HepG2 (cell line): ENCODE data around the gene MACROD2. TPM values are rescaled to one million over a fixed set of nuclear protein-coding genes. Genes with fewer than 3 reads are reported as not detected.

ENCODE experiments used
- ATAC-seq: fragments of 200-7000 bp; cut with Tn5 transposase; 3 replicates; pipeline ENCODE4 v1.9.1; 2020; ENCODE audit warnings: mild to moderate bottlenecking, moderate library complexity
- BruUV-seq: library from RNA; stranded (reverse); fragments of 400-500 nt; replicated peaks from 2 replicates; lab custom pipeline; 2021; lab: Mats Ljungman, UMichigan
- CTCF ChIA-PET: fragments of 300-600 bp; formaldehyde crosslinking; extraction: SDS; loops from one replicate; lab custom pipeline; 2021; ENCODE audit warnings: low total read pairs, inconsistent platforms, low intra/inter-chr PET ratio; lab: Yijun Ruan, JAX
- POLR2A ChIA-PET: fragments of 350-600 bp; sonication (Branson Sonifier 250); formaldehyde crosslinking; loops from one replicate; lab custom pipeline; 2020; ENCODE audit warnings: antibody characterized with exemption, inconsistent platforms; lab: Yijun Ruan, JAX
- DNase-seq: peaks from one replicate; pipeline ENCODE4 v3.0.0-alpha.2; 2015; ENCODE audit warnings: low spot score
- FAIRE-seq: peaks from 3 replicates; lab custom pipeline; 2011; peaks lifted over from hg19 to GRCh38; lab: Jason Lieb, UNC
- H2AFZ ChIP-seq: one replicate; pipeline ENCODE4 v1.6.1; 2011; ENCODE audit warnings: low read length, inconsistent platforms
- H3K27ac ChIP-seq: fragments of 300-600 bp; 3 replicates; pipeline ENCODE4 v1.8.0; 2011; ENCODE audit warnings: mixed run types, mild to moderate bottlenecking, mixed read lengths, low read length, inconsistent platforms; ENCODE audit not compliant: insufficient read depth; ENCODE audit errors: extremely low read length
- H3K27me3 ChIP-seq, 2 experiments: fragments of 200-600 bp in 1 of 2; 2 replicates in 1 of 2; 3 replicates in 1 of 2; pipeline versions ENCODE4 v1.6.0 to v1.8.0; 2011; ENCODE audit warnings: low read length in 2 of 2, mild to moderate bottlenecking in 2 of 2, moderate library complexity in 2 of 2, inconsistent platforms in 1 of 2; ENCODE audit not compliant: insufficient read depth in 2 of 2, control insufficient read depth in 1 of 2
- H3K36me3 ChIP-seq, 2 experiments: fragments of 200-600 bp in 1 of 2; replicated peaks in 1 of 2; 2 replicates in 1 of 2; 3 replicates in 1 of 2; pipeline versions ENCODE4 v1.5.1 to v1.8.0; 2011; ENCODE audit warnings: low read length in 2 of 2, inconsistent platforms in 1 of 2; ENCODE audit not compliant: insufficient read depth in 2 of 2, control insufficient read depth in 1 of 2
- H3K4me1 ChIP-seq: 2 replicates; pipeline ENCODE4 v1.5.1; 2012; ENCODE audit warnings: low read length, inconsistent platforms; ENCODE audit not compliant: insufficient read depth
- H3K4me2 ChIP-seq: 2 replicates; pipeline ENCODE4 v1.6.0; 2011; ENCODE audit warnings: low read depth, low read length, inconsistent platforms
- H3K4me3 ChIP-seq, 3 experiments: fragments of 200-600 bp in 1 of 3; sonication (generic), shearing (Covaris generic) in 1 of 3; replicated peaks in 1 of 3; 2 replicates each; pipeline ENCODE4 v1.5.1; 2011 to 2016; ENCODE audit warnings: low read length in 3 of 3, inconsistent platforms in 2 of 3, low read depth in 2 of 3, mild to moderate bottlenecking in 2 of 3, control low read depth in 1 of 3, mixed read lengths in 1 of 3; ENCODE audit not compliant: insufficient read depth in 1 of 3
- H3K79me2 ChIP-seq: one replicate; pipeline ENCODE4 v1.6.1; 2011; ENCODE audit warnings: low read length, inconsistent platforms; ENCODE audit not compliant: insufficient read depth
- H3K9ac ChIP-seq: 2 replicates; pipeline ENCODE4 v1.6.0; 2011; ENCODE audit warnings: mild to moderate bottlenecking, low read depth, low read length, inconsistent platforms; ENCODE audit not compliant: insufficient read depth
- H3K9me3 ChIP-seq: 2 replicates; pipeline ENCODE4 v1.5.1; 2012; ENCODE audit warnings: mild to moderate bottlenecking, low read length
- H4K20me1 ChIP-seq: 2 replicates; pipeline ENCODE4 v1.6.0; 2011; ENCODE audit warnings: inconsistent platforms, mild to moderate bottlenecking, low read length, moderate library complexity; ENCODE audit not compliant: insufficient read depth
- EP300 ChIP-seq, 3 experiments: sonication (generic) in 1 of 3; formaldehyde crosslinking in 1 of 3; IDR thresholded peaks; 2 replicates each; pipeline versions ENCODE4 v1.5.1 to v1.6.1; 2011 to 2020; ENCODE audit warnings: low read depth in 2 of 3, low read length in 2 of 3, borderline replicate concordance in 1 of 3, improper control_type of control experiment in 1 of 3, mild to moderate bottlenecking in 1 of 3, missing genetic modification reagents in 1 of 3, moderate library complexity in 1 of 3
- FOSL2 ChIP-seq: sonication (generic); formaldehyde crosslinking; IDR thresholded peaks from 2 replicates; pipeline ENCODE4 v1.4.0; 2020; ENCODE audit warnings: missing genetic modification reagents
- FUBP1 ChIP-seq: sonication (generic); formaldehyde crosslinking; IDR thresholded peaks from 2 replicates; pipeline ENCODE4 v1.5.1; 2020; ENCODE audit warnings: missing genetic modification reagents, mild to moderate bottlenecking, borderline replicate concordance
- ZFAT ChIP-seq: sonication (generic); formaldehyde crosslinking; conservative IDR thresholded peaks from 2 replicates; pipeline ENCODE4 v1.8.1; 2023; ENCODE audit warnings: missing genetic modification reagents, inconsistent platforms
- ZNF354B ChIP-seq: sonication (generic); formaldehyde crosslinking; IDR thresholded peaks from 2 replicates; pipeline ENCODE4 v1.8.0; 2022; ENCODE audit warnings: mild to moderate bottlenecking, missing genetic modification reagents
- ZNF382 ChIP-seq: sonication (generic); formaldehyde crosslinking; IDR thresholded peaks from 2 replicates; pipeline ENCODE4 v1.5.0; 2020; ENCODE audit warnings: missing genetic modification reagents, mild to moderate bottlenecking, borderline replicate concordance
- WGBS: methylation state at CpG from one replicate; pipeline ENCODE4 v1.1.6; 2017; ENCODE audit warnings: low lambda C conversion rate; 5-methylcytosine and 5-hydroxymethylcytosine counted together
- in situ Hi-C: cut with HindIII; loops from 2 replicates; pipeline ENCODE4 v1.10.0; 2017; ENCODE audit warnings: low pct_unique_long_range_greater_than_20kb; ENCODE audit not compliant: extremely low pct_ligation_motif_present
- intact Hi-C: fragments of 100-400 bp; cut with micrococcal nuclease; formaldehyde crosslinking; loops from one replicate; pipeline ENCODE4 v1.10.0; 2022; ENCODE audit not compliant: unreplicated experiment
- polyA plus RNA-seq, 8 experiments: library from polyadenylated mRNA; depleted of rRNA in 3 of 8; stranded (reverse) in 7 of 8; unstranded in 1 of 8; fragments of >200 nt; fragmentation: Illumina TruSeq in 4 of 8; extraction: Trizol in 4 of 8; gene quantifications; 2 replicates each; pipeline versions ENCODE4 v1.2.1 to v1.2.3, GENCODE V29; 2011 to 2016; ENCODE audit warnings: low read depth in 4 of 8, missing spikeins in 1 of 8, mixed read lengths in 1 of 8; ENCODE audit not compliant: insufficient read depth in 1 of 8
- total RNA-seq, 5 experiments: library from RNA; depleted of rRNA; stranded (reverse); fragments of >200 nt; fragmentation: Illumina TruSeq; extraction: Trizol; gene quantifications; 2 replicates each; pipeline ENCODE4 v1.2.3, GENCODE V29; 2016; ENCODE audit warnings: low read depth in 1 of 5
- TF ChIP-seq, protein P1 (sequence below): sonication (generic); formaldehyde crosslinking; IDR thresholded peaks from 2 replicates; pipeline ENCODE4 v1.5.0; 2020; ENCODE audit warnings: mild to moderate bottlenecking, missing genetic modification reagents, borderline replicate concordance

MACROD2 gene
- total and polyA plus RNA-seq, 2 of the 13 experiments (the other 11 are each of a cell fraction or from before 2014, with no cell fraction given), result 0.13 to 0.51 TPM

DNA sequence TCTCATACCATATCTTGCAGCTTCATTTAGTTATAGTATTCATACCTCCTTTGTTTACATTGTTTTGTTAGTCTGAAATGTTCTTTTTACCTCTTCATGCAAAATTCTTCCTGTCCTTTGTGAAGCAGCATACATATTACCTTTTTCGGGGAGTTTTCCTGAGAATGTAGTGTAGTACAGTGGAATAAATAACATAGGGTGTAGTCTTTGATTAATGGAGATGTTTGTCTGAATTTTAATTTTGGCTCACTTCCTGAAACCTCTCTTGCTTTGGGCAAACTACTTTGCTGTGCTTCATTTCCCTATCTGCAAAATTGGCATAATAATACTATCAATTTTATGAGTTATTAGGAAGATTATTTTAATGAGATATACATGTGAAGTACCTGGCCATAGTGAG is 5.6 kb downstream of the MACROD2 start:
- TF ChIP-seq FUBP1 (CRISPR knock-in tag), result no peak
- no peak for TF ChIP-seq ZNF354B (CRISPR knock-in tag)
- no peak for TF ChIP-seq FOSL2 (CRISPR knock-in tag)
- TF ChIP-seq EP300 (IDR thresholded peaks at IDR 0.05; ENCODE audit: low read depth in 2 of 2, low read length in 2 of 2), result no peak
- TF ChIP-seq EP300 (CRISPR knock-in tag; IDR thresholded peaks at IDR 0.05; ENCODE audit: borderline replicate concordance), result no peak
- TF ChIP-seq ZNF382 (CRISPR knock-in tag), result no peak
- TF ChIP-seq ZFAT (CRISPR knock-in tag), result no peak
- TF ChIP-seq, protein P1, sequence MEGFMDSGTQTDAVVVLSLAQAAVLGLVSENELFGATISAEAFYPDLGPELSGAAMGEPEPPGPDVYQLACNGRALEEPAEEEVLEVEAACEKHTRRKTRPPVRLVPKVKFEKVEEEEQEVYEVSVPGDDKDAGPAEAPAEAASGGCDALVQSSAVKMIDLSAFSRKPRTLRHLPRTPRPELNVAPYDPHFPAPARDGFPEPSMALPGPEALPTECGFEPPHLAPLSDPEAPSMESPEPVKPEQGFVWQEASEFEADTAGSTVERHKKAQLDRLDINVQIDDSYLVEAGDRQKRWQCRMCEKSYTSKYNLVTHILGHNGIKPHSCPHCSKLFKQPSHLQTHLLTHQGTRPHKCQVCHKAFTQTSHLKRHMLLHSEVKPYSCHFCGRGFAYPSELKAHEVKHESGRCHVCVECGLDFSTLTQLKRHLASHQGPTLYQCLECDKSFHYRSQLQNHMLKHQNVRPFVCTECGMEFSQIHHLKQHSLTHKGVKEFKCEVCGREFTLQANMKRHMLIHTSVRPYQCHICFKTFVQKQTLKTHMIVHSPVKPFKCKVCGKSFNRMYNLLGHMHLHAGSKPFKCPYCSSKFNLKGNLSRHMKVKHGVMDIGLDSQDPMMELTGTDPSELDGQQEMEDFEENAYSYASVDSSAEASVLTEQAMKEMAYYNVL (CRISPR knock-in tag), result no peak
- no TSS peak for BruUV-seq
- Histone ChIP-seq H4K20me1 (no peaks in the 10 kb centered on the region), H3K9me3 (no peaks in the 10 kb centered on the region), H3K36me3 (no peaks in the 10 kb centered on the region), H3K27ac (no peak overlapping the region), H3K4me1 (no peaks in the 10 kb centered on the region), H3K4me3 (no peak overlapping the region), H3K4me2 (no peak overlapping the region), H3K27me3 (peaks cover 2 to 10% of the 10 kb centered on the region in 2 experiments; a peak in 3 of 5 replicates), H2AFZ (no peak overlapping the region), H3K9ac (no peak overlapping the region), H3K79me2 (no peaks in the 10 kb centered on the region)
- no peak for DNase-seq
- no peak for FAIRE-seq
- POLR2A ChIA-PET, result no interaction called here
- WGBS, result 8% methylated on average over 1 of the region's 1 CpG
- CTCF ChIA-PET, result no interaction called here
- intact Hi-C loops (no loop called here), in situ Hi-C loops (no loop called here)
- ATAC-seq, result no peak
